Lung (tissue), 12 donors: Measurements from ENCODE around the gene KCTD17. TPM values are rescaled to one million over a fixed set of nuclear protein-coding genes. Genes with fewer than 3 reads are reported as not detected.

Source experiments
- ATAC-seq: fragments of 200-7000 bp; cut with Tn5 transposase; one replicate; pipeline ENCODE4 v1.9.1; 2020; ENCODE audit warnings: moderate number of reproducible peaks; ENCODE audit not compliant: insufficient read depth, low FRiP score
- DNase-seq, 3 donors: peaks; one replicate each; pipeline ENCODE4 v3.0.0-alpha.2; 2013 to 2017
- H3K27ac ChIP-seq, 2 donors: one replicate each; pipeline ENCODE4 v1.5.1; 2013; ENCODE audit warnings: mild to moderate bottlenecking in 2 of 2, moderate library complexity in 2 of 2, control low read depth in 1 of 2, inconsistent platforms in 1 of 2, low read depth in 1 of 2, low read length in 1 of 2
- H3K27me3 ChIP-seq, 3 donors: one replicate each; pipeline ENCODE4 v1.5.1; 2013; ENCODE audit warnings: low read length in 2 of 3; ENCODE audit not compliant: control insufficient read depth in 3 of 3, insufficient read depth in 3 of 3
- H3K36me3 ChIP-seq, 4 donors: one replicate each; pipeline ENCODE4 v1.5.1; 2013; ENCODE audit warnings: low read length in 4 of 4, mild to moderate bottlenecking in 1 of 4, moderate library complexity in 1 of 4; ENCODE audit not compliant: control insufficient read depth in 4 of 4, insufficient read depth in 4 of 4
- H3K4me1 ChIP-seq, 5 donors: one replicate each; pipeline ENCODE4 v1.5.1; 2013; ENCODE audit warnings: low read length in 5 of 5, mild to moderate bottlenecking in 2 of 5, moderate library complexity in 1 of 5; ENCODE audit not compliant: control insufficient read depth in 5 of 5, insufficient read depth in 5 of 5
- H3K4me3 ChIP-seq: one replicate; pipeline ENCODE4 v1.5.1; 2013; ENCODE audit warnings: mild to moderate bottlenecking, control low read depth, moderate library complexity
- H3K9ac ChIP-seq, 2 donors: one replicate each; pipeline ENCODE4 v1.5.1; 2013; ENCODE audit warnings: low read length in 2 of 2, control low read depth in 1 of 2; ENCODE audit not compliant: insufficient read depth in 1 of 2
- H3K9me3 ChIP-seq, 4 donors: one replicate each; pipeline ENCODE4 v1.5.1; 2013; ENCODE audit warnings: low read length in 3 of 4, mild to moderate bottlenecking in 1 of 4, moderate library complexity in 1 of 4; ENCODE audit not compliant: control insufficient read depth in 4 of 4, insufficient read depth in 3 of 4
- CTCF ChIP-seq: IDR thresholded peaks from 2 replicates; pipeline ENCODE4 v1.5.1; 2012; ENCODE audit warnings: mild to moderate bottlenecking; ENCODE audit errors: control extremely low read depth, extremely low read depth
- WGBS, 2 donors: extraction: QIAGEN DNeasy Blood & Tissue Kit; methylation state at CpG; one replicate each; pipeline ENCODE4 v1.1.7; 2013; 5-methylcytosine and 5-hydroxymethylcytosine counted together
- polyA plus RNA-seq, 2 donors: library from polyadenylated mRNA; stranded (reverse); fragments of 200-250 nt; gene quantifications; one replicate each; pipeline ENCODE4 v1.2.1, GENCODE V29; 2013
- total RNA-seq, 2 donors: library from RNA; depleted of rRNA in 1 of 2; stranded (reverse); fragments of >200 nt in 1 of 2; gene quantifications; one replicate each; pipeline ENCODE4 v1.2.1, GENCODE V29; 2014 to 2021
- donor health status: control.
- donor health status: control.
- donor health status: Bipolar disorder and iron deficiency.
- donor health status: healthy.
- donor health status: DM: yes; HTN: yes; CAD: no.

The KCTD17 gene
- total and polyA plus RNA-seq, 4 donors: 9.7 to 26.0 (median 18.3) TPM

GRCh38 chr22:37065180-37065579 lies 13.6 kb downstream of the KCTD17 start:
- no peak overlapping the region for H3K27ac ChIP-seq
- ATAC-seq (no peak), DNase-seq (peak; percentile 44 to 63 (median 61))
- WGBS, 2 donors: 73 to 82% methylated on average over 3 of the region's 3 CpGs
- peaks cover 0 to 1% (median 0%) of the 10 kb centered on the region in 4 donors for H3K9me3 ChIP-seq
- H3K27me3 ChIP-seq: peaks cover 0 to 20% (median 8%) of the 10 kb centered on the region in 3 donors
- H3K36me3 ChIP-seq: peaks cover 0 to 6% (median 0%) of the 10 kb centered on the region in 4 donors
- no peak overlapping the region for H3K9ac ChIP-seq
- no peak overlapping the region for H3K4me3 ChIP-seq
- TF ChIP-seq CTCF: no peak
- peaks cover 0 to 8% (median 0%) of the 10 kb centered on the region in 5 donors for H3K4me1 ChIP-seq

GRCh38 chr22:37065961-37066360 lies 14.4 kb downstream of the KCTD17 start:
- H3K36me3 ChIP-seq: peaks cover 0 to 2% (median 0%) of the 10 kb centered on the region in 4 donors
- DNase-seq: no peak
- H3K27me3 ChIP-seq: peaks cover 0 to 25% (median 8%) of the 10 kb centered on the region in 3 donors
- WGBS, 2 donors: 91 to 94% methylated on average over 9 of the region's 9 CpGs
- H3K4me1 ChIP-seq: peaks cover 0 to 8% (median 0%) of the 10 kb centered on the region in 5 donors
- H3K9me3 ChIP-seq: peaks cover 0 to 1% (median 0%) of the 10 kb centered on the region in 4 donors
- H3K4me3 ChIP-seq: no peak overlapping the region
- TF ChIP-seq CTCF: no peak
- H3K9ac ChIP-seq: no peak overlapping the region
- no peak for ATAC-seq
- no peak overlapping the region for H3K27ac ChIP-seq

GRCh38 chr22:37067428-37067827 lies 15.9 kb downstream of the KCTD17 start:
- WGBS, 2 donors: 83 to 89% methylated on average over 10 of the region's 10 CpGs
- peaks cover 0 to 8% (median 0%) of the 10 kb centered on the region in 5 donors for H3K4me1 ChIP-seq
- no peak overlapping the region for H3K27ac ChIP-seq
- H3K27me3 ChIP-seq: peaks cover 0 to 25% (median 8%) of the 10 kb centered on the region in 3 donors
- no peaks in the 10 kb centered on the region for H3K36me3 ChIP-seq
- H3K4me3 ChIP-seq: no peak overlapping the region
- TF ChIP-seq CTCF: no peak
- DNase-seq: no peak
- H3K9me3 ChIP-seq: peaks cover 0 to 1% (median 0%) of the 10 kb centered on the region in 4 donors
- H3K9ac ChIP-seq: no peak overlapping the region
- ATAC-seq: no peak

GRCh38 chr22:37068859-37069258 lies 17.3 kb downstream of the KCTD17 start:
- DNase-seq (no peak), ATAC-seq (no peak)
- Histone ChIP-seq H3K9me3 (peaks cover 0 to 5% (median 0%) of the 10 kb centered on the region in 4 donors), H3K36me3 (no peaks in the 10 kb centered on the region), H3K4me3 (no peak overlapping the region), H3K9ac (no peak overlapping the region), H3K27ac (no peak overlapping the region), H3K4me1 (no peaks in the 10 kb centered on the region), H3K27me3 (peaks cover 0 to 25% (median 8%) of the 10 kb centered on the region in 3 donors)
- WGBS, 2 donors: 4 to 7% methylated on average over 31 to 36 of the region's 36 CpGs
- TF ChIP-seq CTCF: no peak
